GM19397 (cell line): Measurements from ENCODE around the gene ALDH4A1.

Experiments
- ATAC-seq: cut with Tn5 transposase; IDR thresholded peaks from one replicate; pipeline ENCODE4 v1.9.1; 2021; ENCODE audit warnings: mild to moderate bottlenecking, moderate library complexity; ENCODE audit not compliant: unreplicated experiment

Gene ALDH4A1

DNA sequence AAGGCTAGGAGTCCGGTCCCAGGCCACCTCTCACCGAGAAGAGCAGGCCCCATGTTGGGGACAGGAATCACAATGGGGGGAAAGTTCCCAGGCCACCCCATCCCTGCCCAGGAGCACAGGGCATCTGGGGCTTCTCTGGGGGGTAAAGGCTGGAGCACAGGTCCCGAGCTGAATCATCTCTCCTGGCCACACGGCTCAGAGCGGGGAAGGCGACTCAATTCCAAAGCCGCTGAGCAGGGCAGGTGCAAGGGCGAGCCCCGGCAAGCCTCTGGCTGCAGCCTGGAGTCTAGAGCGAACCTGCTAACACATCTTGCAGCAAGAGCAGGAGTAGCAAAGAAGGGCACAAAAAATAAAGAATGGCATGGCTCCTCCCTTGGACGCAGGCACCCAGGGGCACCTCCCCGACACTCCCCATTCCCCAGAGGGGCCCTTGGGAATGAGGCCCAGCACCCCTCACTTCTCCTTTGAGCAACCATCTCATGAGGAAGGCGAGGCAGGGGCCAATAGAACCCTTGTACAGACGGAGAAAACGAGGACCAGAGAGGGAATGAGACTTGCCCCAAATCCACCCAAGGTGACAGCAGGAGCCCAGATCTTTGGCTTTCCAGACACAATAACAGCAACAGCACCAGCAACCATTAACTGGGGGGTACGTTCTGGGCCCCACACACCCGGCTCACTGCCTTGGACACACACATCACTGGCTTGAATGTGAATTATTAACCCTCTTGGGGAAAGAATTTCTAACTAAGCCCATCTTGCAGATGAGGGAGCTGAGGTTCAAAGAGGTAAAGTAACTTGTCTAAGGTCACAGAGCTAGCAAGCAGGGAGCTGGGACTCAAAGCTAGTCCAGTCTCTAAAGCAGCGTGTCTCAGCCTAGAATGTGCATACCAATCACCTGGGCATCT is 20.7 kb upstream of the ALDH4A1 start:
- no peak for ATAC-seq

- ATAC-seq, result no peak
These were observed 20.0 kb upstream of the ALDH4A1 start for GRCh38 chr1:18922319-18922726.

DNA sequence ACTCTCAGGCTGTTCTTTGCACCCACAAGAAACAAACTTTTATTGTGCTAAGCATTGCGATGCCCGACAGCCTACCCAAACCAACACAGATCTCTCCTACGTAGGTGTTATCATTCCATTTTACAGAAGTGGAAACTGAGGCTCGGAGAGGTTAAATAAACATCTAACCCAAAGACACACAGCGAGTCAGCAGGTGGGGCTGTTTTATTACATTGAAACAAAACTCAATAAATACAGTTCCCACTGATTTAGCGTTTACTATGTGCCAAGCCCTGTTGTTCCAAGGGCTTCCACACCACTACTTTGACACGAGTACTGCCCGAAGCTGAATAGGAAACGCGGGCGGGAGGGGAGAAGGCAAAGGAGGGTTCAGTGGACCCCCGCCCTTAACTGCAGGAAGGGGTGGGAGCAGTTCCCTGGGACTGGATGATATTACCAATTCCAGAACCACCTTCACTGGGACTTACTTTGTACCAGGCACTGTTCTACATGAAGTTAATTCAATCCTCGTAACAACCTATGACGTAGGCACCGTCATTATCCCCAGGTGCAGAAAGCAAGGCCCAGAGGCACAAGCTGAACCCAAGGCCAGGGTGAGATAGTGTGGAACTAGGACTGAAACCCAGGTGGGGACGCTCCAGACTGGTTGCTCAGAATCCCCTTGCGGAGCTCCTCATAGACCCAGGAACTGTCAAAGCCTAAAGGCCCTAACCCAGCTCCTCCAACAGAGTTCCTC is 19.3 kb upstream of the ALDH4A1 start:
- no peak for ATAC-seq

- no peak for ATAC-seq
These were observed 18.6 kb upstream of the ALDH4A1 start for GRCh38 chr1:18920931-18921330.

DNA sequence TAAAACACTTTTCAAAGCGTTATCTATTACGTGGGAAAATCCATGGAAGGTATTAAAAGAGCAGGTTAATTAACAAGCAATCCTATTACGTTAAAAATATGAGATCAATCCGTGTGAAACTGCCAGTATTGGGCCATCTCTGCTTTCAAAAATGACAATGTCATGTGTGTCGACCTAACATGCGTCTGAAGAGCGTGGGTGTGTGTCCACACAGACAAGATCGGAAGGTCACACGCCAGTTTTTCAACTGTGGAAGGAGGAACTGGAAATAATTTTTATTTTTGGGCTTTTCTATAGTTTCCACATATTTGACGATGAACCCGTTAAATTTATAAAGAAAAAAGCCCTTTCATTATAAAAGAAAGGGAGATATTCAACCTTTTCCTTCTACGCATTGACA is 17.6 kb upstream of the ALDH4A1 start:
- no peak for ATAC-seq

DNA sequence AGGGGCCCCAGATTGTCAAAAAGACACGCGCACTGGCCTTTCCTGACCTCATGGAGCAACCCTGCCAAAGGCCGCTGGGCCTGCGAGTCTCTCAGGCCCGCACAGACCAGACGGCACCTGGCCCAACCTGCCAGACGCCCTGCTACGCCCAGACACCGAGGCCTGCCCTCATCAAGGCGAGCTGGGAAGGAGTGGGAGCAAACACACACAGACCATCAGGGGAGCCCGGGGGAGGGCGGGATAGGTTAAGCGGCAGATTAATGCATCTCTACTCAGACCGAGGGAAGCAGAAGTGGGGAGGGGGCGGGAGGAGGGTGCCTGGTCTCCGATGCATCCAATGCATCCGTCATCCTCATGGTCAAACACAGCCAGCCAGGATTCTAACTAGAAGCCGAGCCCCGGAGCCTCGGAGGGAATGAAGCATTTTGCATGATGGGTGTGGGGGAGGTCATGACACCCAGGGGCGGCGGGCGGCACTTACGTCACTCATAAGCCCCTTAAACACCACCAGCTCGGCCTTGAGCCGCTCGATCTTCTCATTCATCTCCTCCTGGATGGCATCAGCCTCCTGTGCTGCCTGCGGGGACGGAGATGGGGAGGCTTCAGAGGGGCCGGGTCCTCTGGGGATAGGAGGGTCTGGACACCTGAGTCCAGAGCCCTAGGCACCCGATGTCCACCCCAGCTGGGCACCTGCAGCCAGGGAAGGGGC is 17.0 kb upstream of the ALDH4A1 start:
- no peak for ATAC-seq

DNA sequence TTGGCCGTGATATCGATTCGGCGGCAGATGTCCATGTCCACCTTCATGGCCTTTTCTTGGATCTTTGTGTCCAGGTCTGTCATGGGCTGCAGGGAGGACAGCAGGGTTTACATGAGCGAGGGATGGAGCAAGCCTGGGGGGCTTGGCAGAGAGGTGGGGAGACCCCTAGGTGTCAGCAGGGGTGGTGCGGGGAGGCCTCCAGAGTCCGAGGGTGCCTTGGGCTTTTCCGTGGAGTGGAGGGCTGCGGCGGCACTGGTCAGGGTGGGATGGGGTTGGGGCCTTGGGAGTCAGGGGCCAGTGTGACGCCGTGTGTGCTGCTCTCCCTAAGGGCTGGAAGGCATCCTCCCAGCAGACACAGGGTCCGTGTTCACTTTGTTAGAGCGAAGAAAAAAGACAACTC is 16.1 kb upstream of the ALDH4A1 start:
- ATAC-seq, result no peak

DNA sequence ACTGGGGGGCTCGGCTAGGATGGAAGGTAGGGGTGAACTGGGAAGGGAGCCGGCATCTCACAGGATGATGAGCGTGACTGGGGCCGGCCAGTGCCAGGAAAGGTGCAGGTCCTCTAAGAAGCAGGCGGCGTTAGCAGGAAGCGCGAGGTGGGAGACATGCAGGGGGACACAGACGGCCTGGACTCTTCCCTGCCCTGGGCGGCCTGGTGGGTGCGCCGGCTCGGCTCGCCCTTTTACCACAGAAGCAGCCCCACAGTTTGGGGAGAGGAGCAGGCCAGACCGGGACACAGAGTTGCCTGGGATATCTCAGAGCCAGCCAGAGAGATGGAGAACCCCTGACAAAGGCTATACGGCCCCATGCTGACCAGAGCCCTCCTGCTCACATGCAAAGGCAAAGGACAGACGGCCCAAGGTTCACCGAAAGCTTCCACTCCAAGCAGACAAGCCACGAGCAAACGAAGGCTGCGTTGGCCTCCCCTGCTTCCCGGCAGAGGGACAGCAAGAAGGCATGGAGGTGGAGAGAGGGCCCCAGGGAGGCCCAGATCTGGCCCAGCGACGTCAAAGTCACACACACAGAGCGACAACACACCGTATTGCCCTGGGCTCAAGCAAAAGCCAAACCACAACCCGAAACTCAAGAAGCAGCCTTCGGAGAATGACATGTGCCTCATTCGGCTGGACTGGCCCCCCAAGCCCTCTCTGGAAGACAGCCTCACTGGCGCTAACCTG is 14.9 kb upstream of the ALDH4A1 start:
- no peak for ATAC-seq

DNA sequence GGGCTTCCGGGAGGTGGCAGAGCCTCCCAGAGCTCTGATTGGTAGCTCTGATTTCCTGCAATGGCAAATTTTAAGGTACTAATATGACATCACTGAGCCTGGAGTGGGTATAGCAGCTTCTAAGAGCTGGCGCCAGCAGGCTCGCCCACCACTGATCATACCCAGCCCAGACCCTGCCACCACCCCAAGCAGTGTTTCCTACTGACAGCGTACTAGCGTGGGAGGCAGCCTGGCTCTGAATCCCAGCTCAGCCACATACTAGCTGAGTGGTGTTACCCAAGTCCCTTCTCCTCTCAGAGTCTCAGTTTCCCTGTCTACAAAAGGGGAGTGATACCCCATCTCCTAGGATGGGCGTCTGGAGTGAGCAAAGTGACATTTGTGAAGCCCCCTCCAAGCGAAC is 13.0 kb upstream of the ALDH4A1 start:
- ATAC-seq, result no peak

GRCh38 chr1:18913065-18913835 is 10.9 kb upstream of the ALDH4A1 start:
- ATAC-seq, result peak; percentile 58

DNA sequence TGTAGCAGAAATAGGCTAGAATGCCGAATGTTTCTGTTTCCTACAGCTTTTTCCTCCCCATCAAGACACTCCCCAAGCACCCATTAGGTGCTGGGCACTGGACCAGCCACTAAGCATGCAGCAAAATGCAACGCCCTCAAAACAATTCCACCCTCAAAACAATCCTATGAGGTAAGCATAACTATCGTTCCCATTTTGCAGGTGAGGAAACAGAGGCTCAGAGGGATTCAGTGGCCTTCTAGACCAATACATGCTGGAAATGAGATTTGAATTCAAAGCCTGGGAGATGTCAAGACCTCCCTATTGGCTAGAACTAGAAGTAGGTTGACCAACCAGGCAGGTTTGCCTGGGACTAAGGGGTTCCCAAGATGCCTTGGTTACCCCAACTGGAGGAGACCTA is 10.2 kb upstream of the ALDH4A1 start:
- no peak for ATAC-seq

DNA sequence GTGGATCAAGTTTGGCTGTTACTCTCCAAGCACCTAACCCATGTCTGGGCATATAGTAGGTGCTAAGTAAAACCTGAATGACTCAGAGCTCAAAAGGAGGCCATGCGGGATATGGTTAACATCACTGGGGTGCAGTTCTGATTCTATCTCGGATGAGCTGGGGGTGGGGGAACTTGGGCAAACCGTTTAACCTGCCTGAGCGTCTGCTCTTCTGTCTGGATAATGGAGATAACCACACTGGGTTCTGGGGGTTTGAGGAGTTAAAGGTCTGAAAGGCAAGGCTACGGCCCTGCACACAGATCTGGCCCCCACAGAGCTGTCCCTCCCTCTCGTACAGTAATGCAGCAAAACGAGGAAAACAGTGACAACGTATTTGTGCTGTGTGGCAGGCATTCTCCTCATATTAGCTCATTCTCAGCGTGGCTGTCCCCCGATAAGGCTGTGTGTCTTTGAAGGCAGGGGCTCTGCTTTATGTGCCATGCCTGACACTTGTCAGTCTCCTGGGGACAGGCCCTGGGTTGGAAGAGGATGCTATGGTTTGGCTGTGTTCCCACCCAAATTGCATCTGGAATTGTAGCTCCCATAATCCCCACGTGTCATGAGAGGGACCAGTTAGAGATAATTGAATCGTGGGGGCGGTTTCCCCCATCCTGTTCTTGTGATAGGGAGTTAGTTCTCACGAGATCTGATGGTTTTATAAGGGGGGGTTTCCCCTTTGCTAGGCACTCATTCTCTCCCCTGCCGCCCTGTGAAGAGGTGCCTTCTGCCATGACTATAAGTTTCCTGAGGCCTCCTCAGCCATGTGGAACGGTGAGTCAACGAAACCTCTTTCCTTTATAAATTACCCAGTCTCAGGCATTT is 6.8 kb upstream of the ALDH4A1 start:
- no peak for ATAC-seq

DNA sequence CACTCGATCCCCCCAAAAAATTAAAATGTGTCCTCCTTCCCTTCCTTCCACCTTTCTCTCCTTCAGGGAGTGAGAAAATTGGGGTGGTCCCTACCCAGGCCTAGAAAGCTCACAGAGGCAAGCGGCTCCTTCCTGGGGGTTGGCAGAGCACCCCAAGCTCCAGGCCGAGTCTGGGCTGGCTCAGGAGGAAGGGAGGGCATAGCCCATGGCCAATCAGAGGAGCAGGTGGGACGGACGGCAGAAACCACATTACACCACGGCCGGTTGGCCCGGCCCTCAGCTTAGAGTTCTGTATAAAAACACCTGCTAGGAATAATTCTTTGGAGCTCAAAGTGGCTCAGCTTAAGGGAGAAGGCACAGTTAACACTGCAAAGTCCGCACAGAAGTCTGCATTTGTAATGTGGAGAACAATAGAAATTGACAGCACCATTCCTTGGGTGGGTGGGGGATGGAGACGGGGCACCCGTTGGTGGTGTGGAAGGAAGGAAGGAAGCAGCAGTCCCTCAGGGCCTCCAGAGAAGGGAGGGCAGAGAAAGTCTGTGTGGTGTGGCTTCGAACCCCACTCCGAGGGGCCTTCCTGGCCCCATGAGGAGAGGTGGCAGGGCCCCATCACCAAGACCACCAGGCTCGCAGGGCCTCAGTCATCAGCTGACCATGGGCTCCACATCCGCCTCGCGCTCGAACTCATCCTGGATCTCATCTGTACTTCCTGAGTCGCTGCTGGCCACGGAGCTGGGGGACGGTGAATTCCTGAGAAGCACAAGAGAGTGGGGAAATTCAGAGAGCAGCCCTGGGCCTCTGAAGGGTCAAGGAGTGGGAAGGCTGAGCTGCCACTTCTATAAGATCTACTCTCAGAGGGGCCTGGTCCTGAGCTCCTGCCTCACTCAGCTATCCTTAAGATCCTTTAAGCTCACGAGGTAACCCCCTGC is 5.8 kb upstream of the ALDH4A1 start:
- no peak for ATAC-seq

- no peak for ATAC-seq
These were observed 4.9 kb upstream of the ALDH4A1 start for GRCh38 chr1:18907021-18907916.

DNA sequence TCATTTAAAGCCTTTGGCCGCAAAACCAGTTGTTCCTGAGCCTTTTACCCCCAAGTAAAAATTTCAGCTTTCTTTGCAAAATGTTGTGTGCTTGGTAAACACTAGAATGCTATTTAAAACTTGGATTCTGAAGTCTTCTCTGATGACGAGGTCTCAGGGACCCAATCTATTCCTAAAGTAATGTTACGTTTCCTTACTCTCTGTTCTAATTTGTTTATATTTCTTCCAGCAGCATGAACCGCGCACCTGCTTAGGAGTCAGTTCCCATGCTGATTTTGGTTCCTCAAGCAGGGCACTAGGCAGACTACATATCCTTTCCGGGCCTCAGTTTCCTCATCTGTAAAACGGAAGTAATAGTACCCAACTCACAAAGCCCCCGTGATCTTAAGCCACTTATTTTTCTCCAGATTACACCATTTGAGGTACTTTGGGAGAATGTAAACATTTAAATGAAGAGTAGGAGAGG is 969 bp upstream of the ALDH4A1 start:
- no peak for ATAC-seq

DNA sequence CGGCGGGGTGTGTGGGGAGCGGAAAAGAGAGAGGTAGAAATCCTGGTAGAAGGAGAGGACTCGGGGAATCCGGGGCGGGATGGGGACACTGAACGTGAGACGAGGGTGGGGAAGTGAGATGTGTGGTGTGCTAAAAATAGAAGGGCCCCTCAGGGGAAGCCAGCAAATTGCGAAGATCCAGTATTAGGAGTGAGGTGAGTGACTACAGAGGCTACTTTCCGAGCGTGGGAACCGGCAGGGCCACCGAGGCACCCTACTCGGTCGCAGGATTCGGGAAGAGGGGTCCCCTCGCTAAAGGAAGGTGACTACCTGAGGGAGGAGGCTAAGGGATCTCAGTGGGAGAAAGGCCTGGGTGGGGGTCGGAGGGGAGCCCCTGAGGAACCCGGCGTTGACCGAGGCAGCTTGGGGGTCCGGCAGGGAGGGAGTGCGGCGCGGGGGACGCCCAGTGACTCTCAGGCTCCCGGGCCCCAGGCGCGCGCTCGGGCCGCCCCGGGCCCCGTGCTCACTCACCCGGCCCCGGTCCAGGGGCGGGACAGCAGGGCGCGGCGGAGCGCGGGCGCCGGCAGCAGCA is 318 bp downstream of the ALDH4A1 start:
- ATAC-seq, result no peak
